ENCODE data around the gene PI16.

The PI16 gene

GRCh38 chr6:36963451-36964290 lies 9.1 kb downstream of the PI16 start:
- H3K4me3 ChIP-seq (ENCODE audit: low read depth, low read length): no peak overlapping the region
- no peak for TF ChIP-seq CTCF (IDR thresholded peaks at IDR 0.05; ENCODE audit: insufficient read depth, low read depth, low read length, missing control alignments)
- DNase-seq (ENCODE audit: low read depth): peak; percentile 42

GRCh38 chr6:36964349-36964748 lies 9.8 kb downstream of the PI16 start:
- H3K4me3 ChIP-seq (ENCODE audit: low read depth, low read length): no peak overlapping the region
- no peak for TF ChIP-seq CTCF (IDR thresholded peaks at IDR 0.05; ENCODE audit: insufficient read depth, low read depth, low read length, missing control alignments)
- no peak for DNase-seq (ENCODE audit: low read depth)

GRCh38 chr6:36964908-36965307 lies 10.4 kb downstream of the PI16 start:
- no peak overlapping the region for H3K4me3 ChIP-seq (ENCODE audit: low read depth, low read length)
- no peak for TF ChIP-seq CTCF (IDR thresholded peaks at IDR 0.05; ENCODE audit: insufficient read depth, low read depth, low read length, missing control alignments)
- no peak for DNase-seq (ENCODE audit: low read depth)

- no peak for TF ChIP-seq CTCF (IDR thresholded peaks at IDR 0.05; ENCODE audit: insufficient read depth, low read depth, low read length, missing control alignments)
- DNase-seq (ENCODE audit: low read depth): no peak
- H3K4me3 ChIP-seq (ENCODE audit: low read depth, low read length): no peak overlapping the region
Observed at GRCh38 chr6:36967301-36967700, 12.8 kb downstream of the PI16 start.

- no peak for DNase-seq (ENCODE audit: low read depth)
- TF ChIP-seq CTCF (IDR thresholded peaks at IDR 0.05; ENCODE audit: insufficient read depth, low read depth, low read length, missing control alignments): no peak
- no peak overlapping the region for H3K4me3 ChIP-seq (ENCODE audit: low read depth, low read length)
Observed at GRCh38 chr6:36967757-36968156, 13.2 kb downstream of the PI16 start.

GRCh38 chr6:36968266-36968977 lies 13.9 kb downstream of the PI16 start:
- DNase-seq (ENCODE audit: low read depth): no peak
- no peak overlapping the region for H3K4me3 ChIP-seq (ENCODE audit: low read depth, low read length)
- no peak for TF ChIP-seq CTCF (IDR thresholded peaks at IDR 0.05; ENCODE audit: insufficient read depth, low read depth, low read length, missing control alignments)

All from GM12865 (cell line).